ENCODE results near the gene ISM1.

The ISM1 gene

DNA sequence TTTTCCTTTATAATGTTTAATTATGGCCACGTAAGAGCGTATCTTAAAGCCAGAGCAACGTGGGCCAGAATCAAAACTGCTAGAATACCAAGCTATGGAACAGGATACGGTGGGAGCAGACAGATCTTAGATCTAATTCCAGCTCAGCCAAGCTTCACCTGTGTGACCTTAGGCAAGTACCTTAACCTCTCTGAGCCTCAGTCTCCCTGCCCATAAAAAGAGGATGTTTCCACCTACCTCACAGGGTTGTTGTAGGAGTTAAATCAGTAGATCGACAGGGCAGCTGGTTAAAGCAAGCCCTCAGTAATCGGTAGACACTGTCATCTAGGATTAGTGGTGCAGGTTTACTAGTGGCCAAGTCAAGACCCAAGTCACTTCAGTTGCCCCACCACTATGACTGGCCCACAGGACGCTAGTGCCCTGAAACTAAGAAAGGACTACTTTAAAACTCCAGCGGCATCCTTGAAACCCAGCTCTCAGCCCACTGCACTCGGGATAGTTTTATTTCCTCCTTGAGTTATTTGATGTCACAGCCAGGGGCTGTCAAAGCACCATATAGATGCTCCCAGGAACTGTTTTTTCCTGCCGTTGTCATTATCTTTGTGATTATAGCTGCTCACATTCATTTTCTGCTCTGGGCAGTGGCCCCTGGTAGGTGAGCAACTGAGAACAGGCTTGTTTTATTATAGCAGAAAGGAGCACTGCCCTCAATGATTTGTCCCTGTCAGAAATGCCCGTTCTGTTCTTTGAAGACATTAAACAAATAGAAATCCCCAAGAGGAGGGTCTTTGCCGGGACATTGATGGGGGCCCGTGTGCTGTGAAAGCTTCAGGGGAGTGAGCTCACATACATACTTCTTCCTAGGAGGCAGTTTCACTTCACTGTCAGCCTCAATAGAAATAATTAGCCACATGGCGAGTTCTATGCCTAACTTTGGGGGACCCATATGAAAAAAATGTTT lies 63.1 kb downstream of the ISM1 start:
- DNase-seq (ENCODE audit: low read depth in 2 of 2), result no peak

DNA sequence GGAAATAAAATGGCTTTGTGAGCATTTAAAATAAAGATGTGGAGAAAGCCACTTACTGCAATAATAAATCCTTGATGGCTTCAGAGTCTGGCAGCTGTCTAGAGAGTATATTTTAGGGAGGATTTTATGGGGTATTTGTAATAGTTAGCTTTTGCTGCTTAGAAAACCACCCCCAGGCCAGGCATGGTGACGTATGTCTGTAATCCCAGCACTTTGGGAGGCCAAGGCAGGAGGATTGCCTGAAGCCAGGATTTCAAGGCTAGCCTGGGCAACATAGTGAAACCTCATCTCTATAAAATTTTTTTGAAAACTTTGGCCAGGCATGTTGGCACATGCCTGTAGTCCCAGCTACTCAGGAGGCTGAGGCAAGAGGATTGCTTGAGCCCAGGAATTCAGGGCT lies 63.8 kb downstream of the ISM1 start:
- no peak for DNase-seq (ENCODE audit: low read depth in 2 of 2)

DNA sequence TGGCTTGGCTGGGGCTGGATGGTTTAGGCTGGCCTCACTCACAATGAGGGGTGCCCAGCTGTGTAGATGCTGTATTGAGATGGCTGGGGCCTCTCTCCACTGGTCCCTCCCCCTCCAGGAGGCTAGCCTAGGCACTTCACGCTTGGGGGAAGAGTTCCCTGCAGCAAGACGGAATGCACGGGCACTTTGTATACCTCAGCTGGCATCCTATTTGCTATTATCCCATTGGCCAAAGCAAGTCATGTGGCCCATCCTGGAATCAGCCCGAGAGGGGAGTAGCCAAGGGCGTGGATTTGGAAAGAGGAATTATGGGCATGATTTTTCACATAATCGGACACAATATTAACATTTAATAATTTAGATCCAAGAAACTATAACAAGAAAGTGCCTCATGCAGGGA lies 64.3 kb downstream of the ISM1 start:
- no peak for DNase-seq (ENCODE audit: low read depth in 2 of 2)

DNA sequence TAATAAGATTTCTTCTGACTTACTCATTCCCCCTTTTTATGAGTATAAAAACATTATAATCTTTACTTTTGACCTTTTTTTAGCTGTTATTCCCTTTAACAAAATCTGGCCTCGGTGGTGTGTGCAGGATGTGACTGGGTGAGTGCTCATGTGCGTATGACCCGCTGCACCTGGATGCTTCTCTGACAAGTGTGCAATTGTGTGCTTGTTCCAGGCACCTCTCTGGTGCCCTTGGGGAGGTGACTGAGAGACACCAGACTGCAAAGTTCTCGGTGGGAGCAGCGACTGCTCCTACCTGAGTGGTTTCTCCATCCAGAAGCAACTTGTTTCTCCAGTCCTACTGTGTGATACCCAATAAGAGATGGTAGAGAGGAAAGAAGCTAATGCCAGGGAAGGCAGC lies 65.0 kb downstream of the ISM1 start:
- DNase-seq (ENCODE audit: low read depth in 2 of 2), result no peak

GRCh38 chr20:13286607-13287006 lies 65.5 kb downstream of the ISM1 start:
- no peak for DNase-seq (ENCODE audit: low read depth in 2 of 2)

GRCh38 chr20:13288357-13288756 lies 67.3 kb downstream of the ISM1 start:
- no peak for DNase-seq (ENCODE audit: low read depth in 2 of 2)

- no peak for DNase-seq (ENCODE audit: low read depth in 2 of 2)
Measured at GRCh38 chr20:13289031-13289430, 68.0 kb downstream of the ISM1 start.

- no peak for DNase-seq (ENCODE audit: low read depth in 2 of 2)
Measured at GRCh38 chr20:13290724-13291123, 69.7 kb downstream of the ISM1 start.

- DNase-seq (ENCODE audit: low read depth in 2 of 2), result no peak
Measured at GRCh38 chr20:13291157-13291556, 70.1 kb downstream of the ISM1 start.

- no peak for DNase-seq (ENCODE audit: low read depth in 2 of 2)
Measured at GRCh38 chr20:13292201-13292885, 71.3 kb downstream of the ISM1 start.

GRCh38 chr20:13294522-13294921 lies 73.4 kb downstream of the ISM1 start:
- DNase-seq (ENCODE audit: low read depth in 2 of 2), result no peak

DNA sequence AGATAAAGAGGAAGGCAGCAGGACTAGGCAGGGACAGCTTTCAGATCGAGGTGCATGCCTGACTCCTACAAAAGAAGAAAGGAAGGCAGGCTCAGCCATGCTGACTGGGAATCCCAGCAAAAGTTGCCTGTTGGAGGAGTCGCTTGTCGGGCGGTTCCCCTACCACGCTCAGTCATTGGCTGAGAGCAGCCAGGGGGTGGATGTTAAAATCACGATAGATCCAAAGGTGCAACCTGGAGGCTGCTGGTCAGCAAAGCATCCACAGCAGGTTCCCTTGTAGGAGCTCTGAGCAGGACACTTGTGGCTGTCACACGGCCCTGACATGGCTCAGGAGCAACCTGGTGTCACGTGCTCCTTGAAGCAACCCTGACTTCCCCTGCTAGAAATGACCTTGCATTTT lies 74.6 kb downstream of the ISM1 start:
- no peak for DNase-seq (ENCODE audit: low read depth in 2 of 2)

DNA sequence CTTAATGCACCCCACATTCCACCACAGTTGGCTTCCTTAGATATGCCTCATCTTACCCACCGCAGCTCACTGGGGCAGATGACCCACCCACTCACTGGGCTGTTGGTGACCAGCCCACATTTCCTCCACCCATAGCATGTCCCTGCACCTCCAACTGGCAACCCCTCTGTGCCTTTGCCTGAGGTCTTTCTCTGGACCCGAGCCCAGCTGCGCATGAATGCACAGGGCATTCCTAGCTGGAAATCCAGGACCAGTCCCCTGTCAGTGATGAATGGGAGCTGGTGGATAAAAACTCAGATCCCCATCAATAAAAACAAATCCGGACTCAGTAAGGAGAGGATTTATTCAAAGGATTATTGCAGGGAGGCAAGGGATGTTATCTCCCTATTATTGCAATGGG lies 75.0 kb downstream of the ISM1 start:
- DNase-seq (ENCODE audit: low read depth in 2 of 2), result no peak

- DNase-seq (ENCODE audit: low read depth in 2 of 2), result no peak
Measured at GRCh38 chr20:13297147-13297899, 76.2 kb downstream of the ISM1 start.

- DNase-seq (ENCODE audit: low read depth in 2 of 2), result no peak
Measured at GRCh38 chr20:13298692-13299373, 77.8 kb downstream of the ISM1 start.

GRCh38 chr20:13299401-13299800 lies 78.3 kb downstream of the ISM1 start:
- no peak for DNase-seq (ENCODE audit: low read depth in 2 of 2)

DNA sequence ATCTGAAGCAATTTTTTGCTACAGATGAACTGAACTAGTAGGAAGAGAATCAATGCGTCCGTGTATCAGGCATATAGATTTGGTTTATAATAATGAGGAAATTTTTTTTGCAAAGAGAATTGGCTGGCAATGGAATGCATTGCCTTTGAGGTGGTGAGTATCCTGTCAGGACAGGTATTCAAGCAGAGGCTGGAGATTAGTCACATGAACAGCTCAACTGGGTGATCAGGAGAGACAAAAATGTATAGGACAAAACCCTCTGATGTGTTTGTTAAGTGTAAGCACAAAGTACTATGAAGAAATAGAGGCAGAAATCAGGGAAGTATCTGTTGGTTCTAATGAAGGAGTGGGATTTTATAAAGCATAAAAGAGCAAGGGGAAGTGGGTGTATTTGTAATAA lies 80.5 kb downstream of the ISM1 start:
- no peak for DNase-seq (ENCODE audit: low read depth in 2 of 2)

GRCh38 chr20:13302647-13303450 lies 81.8 kb downstream of the ISM1 start:
- DNase-seq (ENCODE audit: low read depth in 2 of 2), result no peak

DNA sequence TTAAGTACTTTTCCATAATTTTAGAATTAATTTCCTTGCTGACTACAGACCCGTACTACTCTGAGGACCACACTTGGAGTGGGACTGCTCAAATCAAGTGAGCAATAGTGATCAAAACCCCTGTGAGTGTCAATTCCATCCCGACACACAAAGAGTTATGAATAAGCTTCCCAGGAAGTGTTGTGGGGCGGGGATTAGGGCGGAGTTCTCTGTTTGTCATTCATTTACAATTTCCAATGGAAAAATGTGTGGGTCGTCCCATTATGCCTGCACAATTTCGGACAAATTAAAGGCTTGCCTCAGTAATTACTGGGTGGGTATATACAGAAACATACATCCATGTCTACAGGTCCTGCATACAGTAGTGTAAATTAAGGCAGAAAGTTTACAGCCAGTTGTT lies 84.2 kb downstream of the ISM1 start:
- no peak for DNase-seq (ENCODE audit: low read depth in 2 of 2)

- no peak for DNase-seq (ENCODE audit: low read depth in 2 of 2)
Measured at GRCh38 chr20:13307562-13308163, 86.6 kb downstream of the ISM1 start.

DNA sequence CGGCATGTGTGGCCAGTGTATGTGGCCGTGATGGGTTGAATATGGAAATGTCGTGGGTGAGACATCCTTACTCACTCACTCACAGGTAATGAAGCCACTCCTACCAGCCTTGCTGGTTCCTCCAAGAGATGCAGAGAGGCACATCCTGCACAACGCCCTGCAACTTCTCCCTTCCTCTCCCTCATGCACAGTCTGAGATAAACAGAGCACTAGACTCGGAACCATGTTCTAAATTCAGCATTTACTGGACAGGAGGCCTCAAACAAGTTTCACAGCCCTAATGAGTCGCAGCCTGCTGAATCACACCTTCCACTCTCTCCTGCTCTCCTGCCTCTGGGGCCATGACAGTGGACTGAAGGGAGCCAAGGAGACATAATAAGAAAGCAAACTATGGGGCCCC lies 91.2 kb downstream of the ISM1 start:
- no peak for DNase-seq (ENCODE audit: low read depth in 2 of 2)

All from stimulated activated CD8-positive, alpha-beta memory T cell treated with anti-CD3 and anti-CD28 coated beads, Interleukin-7, amount 100 ng/mL, for 4 hours (primary cell).